CD14-positive monocyte (primary cell): Measurements from ENCODE around the gene KRTAP10-2. TPM values are rescaled to one million over a fixed set of nuclear protein-coding genes. Genes with fewer than 3 reads are reported as not detected.
"Not testable (repeated sequence)": the region's sequence is repeated elsewhere in the genome, so short reads cannot be mapped to it uniquely, and the experiment has no call there.

Source experiments
- DNase-seq, 3 donors: peaks; one replicate each; pipeline ENCODE4 v3.0.0-alpha.2; 2011 to 2022
- H2AFZ ChIP-seq: 2 replicates; pipeline ENCODE4 v1.6.0; 2012; ENCODE audit warnings: mild to moderate bottlenecking, low read depth, low read length, inconsistent platforms; ENCODE audit not compliant: insufficient read depth, poor library complexity, severe bottlenecking
- H3K27ac ChIP-seq, 2 donors: 1 replicate in 1 of 2; 2 replicates in 1 of 2; pipeline ENCODE4 v1.5.1; 2012 to 2013; ENCODE audit warnings: low read length in 2 of 2, control low read depth in 1 of 2, inconsistent platforms in 1 of 2, low read depth in 1 of 2, mild to moderate bottlenecking in 1 of 2
- H3K27me3 ChIP-seq, 2 donors: one replicate each; pipeline versions ENCODE4 v1.6.0 to v1.6.1; 2011 to 2013; ENCODE audit warnings: low read length in 2 of 2; ENCODE audit not compliant: control insufficient read depth in 2 of 2, insufficient read depth in 2 of 2
- H3K36me3 ChIP-seq, 2 donors: replicated peaks in 1 of 2; 1 replicate in 1 of 2; 2 replicates in 1 of 2; pipeline versions ENCODE4 v1.5.1 to v1.6.1; 2012 to 2013; ENCODE audit warnings: low read length in 2 of 2, control low read depth in 1 of 2, inconsistent platforms in 1 of 2, mild to moderate bottlenecking in 1 of 2; ENCODE audit not compliant: insufficient read depth in 2 of 2, control insufficient read depth in 1 of 2
- H3K4me1 ChIP-seq, 2 donors: 1 replicate in 1 of 2; 2 replicates in 1 of 2; pipeline versions ENCODE4 v1.5.1 to v1.6.1; 2012 to 2013; ENCODE audit warnings: low read length in 2 of 2, control low read depth in 1 of 2, inconsistent platforms in 1 of 2, mild to moderate bottlenecking in 1 of 2, moderate library complexity in 1 of 2; ENCODE audit not compliant: insufficient read depth in 2 of 2, control insufficient read depth in 1 of 2
- H3K4me2 ChIP-seq: replicated peaks from 2 replicates; pipeline ENCODE3; 2012; ENCODE audit warnings: low read length, moderate library complexity, mild to moderate bottlenecking; ENCODE audit not compliant: poor library complexity, severe bottlenecking; ENCODE audit errors: extremely low read depth
- H3K4me3 ChIP-seq, 3 experiments: fragments of 200-600 bp in 1 of 3; sonication (generic) in 1 of 3; replicated peaks in 1 of 3; 1 replicate in 2 of 3; 2 replicates in 1 of 3; pipeline ENCODE4 v1.5.1; 2011 to 2013; ENCODE audit warnings: low read length in 3 of 3, mild to moderate bottlenecking in 3 of 3, control low read depth in 2 of 3, low read depth in 2 of 3, inconsistent platforms in 1 of 3, moderate library complexity in 1 of 3
- H3K79me2 ChIP-seq: 2 replicates; pipeline ENCODE4 v1.6.0; 2012; ENCODE audit warnings: mild to moderate bottlenecking, control low read depth, inconsistent platforms, low read length, moderate library complexity; ENCODE audit not compliant: insufficient read depth
- H3K9ac ChIP-seq: 2 replicates; pipeline ENCODE4 v1.6.0; 2017; ENCODE audit warnings: low read length, mild to moderate bottlenecking; ENCODE audit not compliant: insufficient read depth, poor library complexity, severe bottlenecking
- H3K9me3 ChIP-seq, 2 donors: replicated peaks in 1 of 2; 1 replicate in 1 of 2; 2 replicates in 1 of 2; pipeline versions ENCODE4 v1.5.1 to v1.6.1; 2012 to 2013; ENCODE audit warnings: low read length in 2 of 2, control low read depth in 1 of 2; ENCODE audit not compliant: control insufficient read depth in 1 of 2, insufficient read depth in 1 of 2
- H4K20me1 ChIP-seq: 2 replicates; pipeline ENCODE4 v1.6.0; 2012; ENCODE audit warnings: mild to moderate bottlenecking, low read length, control low read depth, moderate library complexity; ENCODE audit not compliant: insufficient read depth
- H3K27ac Mint-ChIP-seq, 7 donors: one replicate each; pipeline ENCODE4 v1.8.0; 2020; ENCODE audit warnings: mild to moderate bottlenecking in 7 of 7, mixed read lengths in 7 of 7, moderate library complexity in 6 of 7, inconsistent platforms in 2 of 7
- H3K27me3 Mint-ChIP-seq, 3 donors: one replicate each; pipeline ENCODE4 v1.8.0; 2021 to 2022; ENCODE audit warnings: low read depth in 3 of 3, mild to moderate bottlenecking in 3 of 3, mixed read lengths in 3 of 3, moderate library complexity in 3 of 3, inconsistent platforms in 1 of 3
- H3K36me3 Mint-ChIP-seq, 2 donors: one replicate each; pipeline ENCODE4 v1.8.0; 2020; ENCODE audit warnings: mixed read lengths in 2 of 2, inconsistent platforms in 1 of 2, mild to moderate bottlenecking in 1 of 2
- H3K4me1 Mint-ChIP-seq: one replicate; pipeline ENCODE4 v1.8.0; 2020; ENCODE audit warnings: mild to moderate bottlenecking, mixed read lengths
- H3K4me3 Mint-ChIP-seq, 2 donors: one replicate each; pipeline ENCODE4 v1.8.0; 2020; ENCODE audit warnings: mild to moderate bottlenecking in 2 of 2, mixed read lengths in 2 of 2, moderate library complexity in 1 of 2
- H3K9me3 Mint-ChIP-seq, 7 donors: one replicate each; pipeline ENCODE4 v1.8.0; 2020 to 2022; ENCODE audit warnings: mixed read lengths in 7 of 7, mild to moderate bottlenecking in 6 of 7, moderate library complexity in 6 of 7, inconsistent platforms in 2 of 7
- WGBS: methylation state at CpG from one replicate; pipeline ENCODE4 v1.1.5; 2013; ENCODE audit warnings: missing lambda C conversion rate; ENCODE audit not compliant: insufficient coverage; 5-methylcytosine and 5-hydroxymethylcytosine counted together
- intact Hi-C, 2 donors: fragments of 100-400 bp; cut with micrococcal nuclease; formaldehyde crosslinking; loops; one replicate each; pipeline versions ENCODE4 v1.15.0 to v1.15.1; 2023
- polyA plus RNA-seq, 3 donors: library from polyadenylated mRNA; depleted of rRNA in 1 of 3; unstranded in 2 of 3; stranded (reverse) in 1 of 3; fragments of 300-500 nt in 2 of 3; fragments of >200 nt in 1 of 3; fragmentation: Illumina TruSeq in 2 of 3; gene quantifications; 1 replicate in 2 of 3; 2 replicates in 1 of 3; pipeline ENCODE4 v1.2.3, GENCODE V29; 2012 to 2021
- TF ChIP-seq, protein P1 (sequence below): fragments of 200-600 bp; IDR thresholded peaks from one replicate; pipeline ENCODE4 v1.8.0; 2022; ENCODE audit warnings: antibody characterized with exemption, mild to moderate bottlenecking

The KRTAP10-2 gene
- polyA plus RNA-seq, 3 donors: not detected

DNA sequence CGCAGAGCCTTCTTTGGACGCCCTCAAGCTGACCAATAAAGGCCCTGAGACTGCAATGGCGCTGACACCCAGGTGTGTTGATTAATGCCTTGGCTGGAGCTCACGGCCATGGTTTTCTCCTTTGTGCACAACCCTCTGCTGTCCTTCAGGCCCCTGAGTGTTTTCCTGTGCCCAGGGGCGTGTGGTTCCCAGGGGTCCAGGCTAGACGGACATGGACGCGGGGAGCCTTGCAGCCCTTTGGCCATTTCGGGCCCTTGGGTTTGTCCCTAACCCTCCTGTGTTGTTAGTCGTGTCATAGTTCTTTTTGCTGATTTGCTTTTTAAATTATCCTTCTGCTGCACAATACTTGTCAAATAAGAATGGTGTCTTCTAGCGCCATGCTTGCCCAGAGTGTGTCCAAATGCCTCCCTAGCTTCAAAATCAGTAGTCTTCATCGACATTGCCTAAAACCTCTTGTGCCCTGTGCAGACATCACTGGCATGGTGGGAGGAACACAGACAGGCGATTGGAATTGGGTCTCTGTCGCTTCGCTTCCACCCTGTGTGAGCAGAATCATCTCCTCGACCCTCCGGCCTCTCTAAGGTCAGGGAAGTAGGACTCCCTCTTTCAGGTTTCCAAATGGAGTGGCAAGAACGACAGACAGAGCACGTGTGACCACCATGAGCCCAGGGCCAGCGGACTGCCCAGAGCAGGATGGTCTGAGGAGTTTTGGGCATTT, 24.2 kb upstream of the KRTAP10-2 start:
- H3K36me3 ChIP-seq: no peaks in the 10 kb centered on the region
- no peak overlapping the region for H3K27ac ChIP-seq
- no peak overlapping the region for H2AFZ ChIP-seq
- H3K27ac Mint-ChIP-seq: peak overlapping the region in 1 of 7 donors; percentile 46
- no peak overlapping the region for H3K4me3 ChIP-seq
- peaks cover 18 to 56% (median 42%) of the 10 kb centered on the region in 7 donors for H3K9me3 Mint-ChIP-seq
- intact Hi-C loops: no loop called here
- H3K27me3 ChIP-seq: no peaks in the 10 kb centered on the region
- H3K4me3 Mint-ChIP-seq: no peak overlapping the region
- 93% methylated on average over 15 of the region's 20 CpGs for WGBS
- TF ChIP-seq, protein P1, sequence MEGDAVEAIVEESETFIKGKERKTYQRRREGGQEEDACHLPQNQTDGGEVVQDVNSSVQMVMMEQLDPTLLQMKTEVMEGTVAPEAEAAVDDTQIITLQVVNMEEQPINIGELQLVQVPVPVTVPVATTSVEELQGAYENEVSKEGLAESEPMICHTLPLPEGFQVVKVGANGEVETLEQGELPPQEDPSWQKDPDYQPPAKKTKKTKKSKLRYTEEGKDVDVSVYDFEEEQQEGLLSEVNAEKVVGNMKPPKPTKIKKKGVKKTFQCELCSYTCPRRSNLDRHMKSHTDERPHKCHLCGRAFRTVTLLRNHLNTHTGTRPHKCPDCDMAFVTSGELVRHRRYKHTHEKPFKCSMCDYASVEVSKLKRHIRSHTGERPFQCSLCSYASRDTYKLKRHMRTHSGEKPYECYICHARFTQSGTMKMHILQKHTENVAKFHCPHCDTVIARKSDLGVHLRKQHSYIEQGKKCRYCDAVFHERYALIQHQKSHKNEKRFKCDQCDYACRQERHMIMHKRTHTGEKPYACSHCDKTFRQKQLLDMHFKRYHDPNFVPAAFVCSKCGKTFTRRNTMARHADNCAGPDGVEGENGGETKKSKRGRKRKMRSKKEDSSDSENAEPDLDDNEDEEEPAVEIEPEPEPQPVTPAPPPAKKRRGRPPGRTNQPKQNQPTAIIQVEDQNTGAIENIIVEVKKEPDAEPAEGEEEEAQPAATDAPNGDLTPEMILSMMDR: no peak
- H3K27me3 Mint-ChIP-seq: peaks cover 6 to 26% (median 18%) of the 10 kb centered on the region in 3 donors
- no peaks in the 10 kb centered on the region for H3K4me1 ChIP-seq
- no peaks in the 10 kb centered on the region for H3K36me3 Mint-ChIP-seq
- no peak overlapping the region for H3K9ac ChIP-seq
- no peaks in the 10 kb centered on the region for H4K20me1 ChIP-seq
- no peak overlapping the region for H3K4me2 ChIP-seq
- H3K79me2 ChIP-seq: no peaks in the 10 kb centered on the region
- peaks cover 5 to 50% of the 10 kb centered on the region in 2 donors for H3K9me3 ChIP-seq
- no peaks in the 10 kb centered on the region for H3K4me1 Mint-ChIP-seq
- no peak for DNase-seq

DNA sequence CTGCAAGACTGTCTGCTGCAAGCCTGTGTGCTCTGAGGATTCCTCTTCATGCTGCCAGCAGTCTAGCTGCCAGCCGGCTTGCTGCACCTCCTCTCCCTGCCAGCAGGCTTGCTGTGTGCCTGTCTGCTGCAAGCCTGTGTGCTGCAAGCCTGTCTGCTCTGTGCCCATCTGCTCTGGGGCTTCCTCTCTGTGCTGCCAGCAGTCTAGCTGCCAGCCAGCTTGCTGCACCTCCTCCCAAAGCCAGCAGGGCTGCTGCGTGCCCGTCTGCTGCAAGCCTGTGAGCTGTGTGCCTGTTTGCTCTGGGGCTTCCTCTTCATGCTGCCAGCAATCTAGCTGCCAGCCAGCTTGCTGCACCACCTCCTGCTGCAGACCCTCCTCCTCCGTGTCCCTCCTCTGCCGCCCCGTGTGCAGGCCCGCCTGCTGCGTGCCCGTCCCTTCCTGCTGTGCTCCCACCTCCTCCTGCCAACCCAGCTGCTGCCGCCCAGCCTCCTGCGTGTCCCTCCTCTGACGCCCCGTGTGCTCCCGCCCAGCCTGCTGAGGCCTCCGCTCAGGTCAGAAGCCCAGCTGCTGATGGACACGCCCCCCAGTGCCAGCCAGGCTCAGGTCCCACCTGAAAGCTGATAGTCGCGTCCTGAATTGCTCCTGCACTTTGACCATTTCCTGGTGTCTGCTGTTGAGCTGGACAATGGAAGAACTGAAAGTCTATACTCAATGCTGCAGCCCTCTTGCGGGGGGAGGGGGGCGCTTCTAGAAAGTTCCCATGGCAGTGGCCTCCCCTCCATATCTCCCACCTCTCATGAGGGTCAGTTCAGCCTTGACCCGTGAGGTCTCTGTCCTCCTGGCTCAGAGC, 23.4 kb upstream of the KRTAP10-2 start:
- 36% methylated on average over 18 of the region's 21 CpGs for WGBS
- peak overlapping the region in 1 of 7 donors; percentile 44 for H3K27ac Mint-ChIP-seq
- Histone ChIP-seq H3K9me3 (peaks cover 5 to 43% of the 10 kb centered on the region in 2 donors), H3K4me2 (no peak overlapping the region), H3K9ac (no peak overlapping the region), H3K27ac (no peak overlapping the region), H4K20me1 (no peaks in the 10 kb centered on the region), H3K4me3 (no peak overlapping the region), H3K79me2 (no peaks in the 10 kb centered on the region), H3K36me3 (no peaks in the 10 kb centered on the region), H2AFZ (no peak overlapping the region), H3K4me1 (no peaks in the 10 kb centered on the region), H3K27me3 (no peaks in the 10 kb centered on the region)
- intact Hi-C loops: no loop called here
- peaks cover 16 to 49% (median 39%) of the 10 kb centered on the region in 7 donors for H3K9me3 Mint-ChIP-seq
- TF ChIP-seq, protein P1: no peak
- peaks cover 6 to 21% (median 14%) of the 10 kb centered on the region in 3 donors for H3K27me3 Mint-ChIP-seq
- no peak for DNase-seq
- H3K4me3 Mint-ChIP-seq: no peak overlapping the region
- H3K4me1 Mint-ChIP-seq: no peaks in the 10 kb centered on the region
- H3K36me3 Mint-ChIP-seq: no peaks in the 10 kb centered on the region

DNA sequence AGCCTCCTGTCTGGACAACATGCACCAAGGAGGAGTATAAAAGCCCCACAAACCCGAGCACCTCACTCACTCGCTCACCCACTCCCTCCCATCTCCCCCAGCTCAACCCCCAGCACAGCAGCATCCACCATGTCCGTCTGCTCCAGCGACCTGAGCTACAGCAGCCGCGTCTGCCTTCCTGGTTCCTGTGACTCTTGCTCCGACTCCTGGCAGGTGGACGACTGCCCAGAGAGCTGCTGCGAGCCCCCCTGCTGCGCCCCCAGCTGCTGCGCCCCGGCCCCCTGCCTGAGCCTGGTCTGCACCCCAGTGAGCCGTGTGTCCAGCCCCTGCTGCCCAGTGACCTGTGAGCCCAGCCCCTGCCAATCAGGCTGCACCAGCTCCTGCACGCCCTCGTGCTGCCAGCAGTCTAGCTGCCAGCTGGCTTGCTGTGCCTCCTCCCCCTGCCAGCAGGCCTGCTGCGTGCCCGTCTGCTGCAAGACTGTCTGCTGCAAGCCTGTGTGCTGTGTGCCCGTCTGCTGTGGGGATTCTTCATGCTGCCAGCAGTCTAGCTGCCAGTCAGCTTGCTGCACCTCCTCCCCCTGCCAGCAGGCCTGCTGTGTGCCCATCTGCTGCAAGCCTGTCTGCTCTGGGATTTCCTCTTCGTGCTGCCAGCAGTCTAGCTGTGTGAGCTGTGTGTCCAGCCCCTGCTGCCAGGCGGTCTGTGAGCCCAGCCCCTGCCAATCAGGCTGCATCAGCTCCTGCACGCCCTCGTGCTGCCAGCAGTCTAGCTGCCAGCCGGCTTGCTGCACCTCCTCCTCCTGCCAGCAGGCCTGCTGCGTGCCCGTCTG, 22.5 kb upstream of the KRTAP10-2 start, which contains the start of gene KRTAP10-4:
Gene KRTAP10-4, plus strand, starts transcription at position 100 of the 827 bp plus-strand sequence. Its CDS starts 30 bp downstream, at position 130.
- H3K9me3 Mint-ChIP-seq: peaks cover 14 to 49% (median 36%) of the 10 kb centered on the region in 7 donors
- 77% methylated on average over 18 of the region's 25 CpGs for WGBS

More for the DNA sequence above, 22.5 kb upstream of the KRTAP10-2 start, which contains the start of gene KRTAP10-4:
- H3K4me1 Mint-ChIP-seq, H3K4me3 ChIP-seq, H3K36me3 ChIP-seq, intact Hi-C loops, H3K9ac ChIP-seq, H3K4me1 ChIP-seq, H3K79me2 ChIP-seq, H4K20me1 ChIP-seq, H2AFZ ChIP-seq, H3K27me3 ChIP-seq, H3K27ac ChIP-seq, H3K36me3 Mint-ChIP-seq, H3K4me2 ChIP-seq, H3K4me3 Mint-ChIP-seq, DNase-seq: not testable (repeated sequence)
- H3K27me3 Mint-ChIP-seq: peaks cover 6 to 19% (median 12%) of the 10 kb centered on the region in 3 donors
- peak within 1 kb of the TSS in 2 of 7 donors; percentile 44 to 66 for H3K27ac Mint-ChIP-seq
- peaks cover 5 to 37% of the 10 kb centered on the region in 2 donors for H3K9me3 ChIP-seq
